Islet of Langerhans (tissue), 1 donor: ENCODE data around the gene CELSR3.

ENCODE experiments used
- FAIRE-seq: peaks from one replicate; lab custom pipeline; 2011; peaks lifted over from hg19 to GRCh38; lab: Jason Lieb, UNC

Gene CELSR3, protein sequence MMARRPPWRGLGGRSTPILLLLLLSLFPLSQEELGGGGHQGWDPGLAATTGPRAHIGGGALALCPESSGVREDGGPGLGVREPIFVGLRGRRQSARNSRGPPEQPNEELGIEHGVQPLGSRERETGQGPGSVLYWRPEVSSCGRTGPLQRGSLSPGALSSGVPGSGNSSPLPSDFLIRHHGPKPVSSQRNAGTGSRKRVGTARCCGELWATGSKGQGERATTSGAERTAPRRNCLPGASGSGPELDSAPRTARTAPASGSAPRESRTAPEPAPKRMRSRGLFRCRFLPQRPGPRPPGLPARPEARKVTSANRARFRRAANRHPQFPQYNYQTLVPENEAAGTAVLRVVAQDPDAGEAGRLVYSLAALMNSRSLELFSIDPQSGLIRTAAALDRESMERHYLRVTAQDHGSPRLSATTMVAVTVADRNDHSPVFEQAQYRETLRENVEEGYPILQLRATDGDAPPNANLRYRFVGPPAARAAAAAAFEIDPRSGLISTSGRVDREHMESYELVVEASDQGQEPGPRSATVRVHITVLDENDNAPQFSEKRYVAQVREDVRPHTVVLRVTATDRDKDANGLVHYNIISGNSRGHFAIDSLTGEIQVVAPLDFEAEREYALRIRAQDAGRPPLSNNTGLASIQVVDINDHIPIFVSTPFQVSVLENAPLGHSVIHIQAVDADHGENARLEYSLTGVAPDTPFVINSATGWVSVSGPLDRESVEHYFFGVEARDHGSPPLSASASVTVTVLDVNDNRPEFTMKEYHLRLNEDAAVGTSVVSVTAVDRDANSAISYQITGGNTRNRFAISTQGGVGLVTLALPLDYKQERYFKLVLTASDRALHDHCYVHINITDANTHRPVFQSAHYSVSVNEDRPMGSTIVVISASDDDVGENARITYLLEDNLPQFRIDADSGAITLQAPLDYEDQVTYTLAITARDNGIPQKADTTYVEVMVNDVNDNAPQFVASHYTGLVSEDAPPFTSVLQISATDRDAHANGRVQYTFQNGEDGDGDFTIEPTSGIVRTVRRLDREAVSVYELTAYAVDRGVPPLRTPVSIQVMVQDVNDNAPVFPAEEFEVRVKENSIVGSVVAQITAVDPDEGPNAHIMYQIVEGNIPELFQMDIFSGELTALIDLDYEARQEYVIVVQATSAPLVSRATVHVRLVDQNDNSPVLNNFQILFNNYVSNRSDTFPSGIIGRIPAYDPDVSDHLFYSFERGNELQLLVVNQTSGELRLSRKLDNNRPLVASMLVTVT (N-terminal part only)

GRCh38 chr3:48662753-48663488 is at the start of gene CELSR3:
CELSR3 (minus strand) TSS chr3:48662886; CDS start chr3:48662634, 252 bp downstream.
- peak; percentile 92 for FAIRE-seq

GRCh38 chr3:48711727-48712126 is 49.0 kb upstream of the CELSR3 start:
- FAIRE-seq: no peak

DNA sequence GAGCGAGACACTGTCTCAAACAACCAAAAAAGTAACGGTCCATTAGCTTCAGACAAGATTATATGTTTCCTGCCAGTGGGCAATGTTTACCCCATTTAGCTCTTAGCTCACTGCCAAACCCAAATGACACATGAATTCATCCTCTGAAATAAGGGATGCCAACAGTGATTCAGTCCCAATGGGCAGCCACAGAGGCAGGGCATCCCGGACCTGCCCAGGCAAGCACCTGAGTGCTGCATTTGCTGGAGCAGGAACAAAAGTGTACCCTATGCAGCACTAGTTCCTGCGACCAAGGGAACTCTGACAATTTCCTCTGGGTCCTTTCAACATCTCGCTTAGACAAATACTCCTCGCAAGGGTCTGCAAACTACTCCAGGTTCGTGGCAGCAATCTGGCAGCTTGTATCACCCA is 46.4 kb upstream of the CELSR3 start:
- FAIRE-seq: no peak

GRCh38 chr3:48708481-48708889 is 45.8 kb upstream of the CELSR3 start:
- no peak for FAIRE-seq

DNA sequence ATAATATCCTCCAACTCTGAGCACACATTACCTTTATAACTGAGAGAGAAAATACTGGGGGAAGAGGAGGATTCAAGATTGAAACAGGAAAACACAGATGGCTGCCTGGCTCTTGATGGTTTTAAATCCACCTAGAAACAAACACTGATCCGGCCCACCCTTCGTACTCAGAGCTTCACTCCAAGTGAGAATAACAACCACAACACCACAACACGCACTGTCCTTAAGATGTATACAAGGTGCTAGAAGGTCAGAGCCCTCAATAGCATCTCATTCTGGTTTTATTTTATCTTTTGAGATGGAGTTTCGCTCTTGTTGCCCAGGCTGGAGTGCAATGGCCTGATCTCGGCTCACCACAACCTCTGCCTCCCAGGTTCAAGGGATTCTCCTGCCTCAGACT is 44.5 kb upstream of the CELSR3 start:
- FAIRE-seq: no peak

- no peak for FAIRE-seq
Observed at GRCh38 chr3:48702320-48702920, 39.7 kb upstream of the CELSR3 start.

DNA sequence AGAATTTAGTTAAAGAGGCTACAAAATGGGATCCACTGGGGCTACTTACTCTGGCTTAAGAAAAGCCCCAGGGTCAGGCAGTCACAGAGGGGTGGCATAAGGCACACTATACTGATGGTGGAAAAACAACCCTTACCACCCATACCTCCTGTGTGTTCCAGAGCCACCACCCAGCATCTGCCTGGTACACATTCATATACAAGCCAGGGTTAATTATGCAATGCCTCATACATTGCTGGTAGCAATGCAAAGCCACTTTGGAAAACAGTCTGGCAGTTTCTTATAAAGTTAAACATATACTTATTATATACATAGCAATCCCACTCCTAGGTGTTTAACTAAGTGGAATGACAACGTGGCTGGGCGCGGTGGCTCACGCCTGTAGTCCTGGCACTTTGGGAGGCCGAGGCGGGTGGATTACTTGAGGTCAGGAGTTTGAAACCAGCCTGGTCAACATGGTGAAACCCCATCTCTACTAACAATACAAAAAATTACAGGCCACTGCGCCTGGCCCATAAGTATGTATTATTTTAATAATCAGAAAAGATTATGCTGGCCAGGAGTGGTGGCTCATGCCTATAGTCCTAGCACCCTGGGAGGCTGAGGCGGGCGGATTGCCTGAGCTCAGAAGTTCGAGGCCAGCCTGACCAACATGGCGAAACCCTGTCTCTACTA is 38.2 kb upstream of the CELSR3 start:
- FAIRE-seq: no peak

- no peak for FAIRE-seq
Observed at GRCh38 chr3:48698891-48699290, 36.2 kb upstream of the CELSR3 start.

- FAIRE-seq: no peak
Observed at GRCh38 chr3:48697952-48698351, 35.3 kb upstream of the CELSR3 start.

DNA sequence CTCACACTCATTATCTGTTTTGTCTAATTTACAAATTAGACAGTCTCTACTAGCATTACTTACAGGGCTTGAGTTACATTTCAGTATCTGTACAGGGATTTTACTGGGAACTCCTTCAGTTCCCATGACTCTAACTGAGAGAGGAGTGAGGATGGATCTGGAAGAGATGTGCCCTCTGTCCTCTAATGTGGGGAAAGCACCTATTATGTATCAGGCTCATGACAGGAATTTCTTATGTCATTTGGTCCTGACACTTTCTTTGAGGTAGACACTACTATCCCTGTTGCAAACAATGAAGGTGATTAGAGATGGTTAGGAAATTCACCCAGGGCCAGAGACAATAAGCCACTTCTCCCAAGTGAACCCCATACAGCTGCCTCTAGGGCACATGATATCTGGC is 33.9 kb upstream of the CELSR3 start:
- no peak for FAIRE-seq

- FAIRE-seq: no peak
Observed at GRCh38 chr3:48696156-48696555, 33.5 kb upstream of the CELSR3 start.

- no peak for FAIRE-seq
Observed at GRCh38 chr3:48695393-48695753, 32.7 kb upstream of the CELSR3 start.

- FAIRE-seq: no peak
Observed at GRCh38 chr3:48694610-48695392, 32.1 kb upstream of the CELSR3 start.

DNA sequence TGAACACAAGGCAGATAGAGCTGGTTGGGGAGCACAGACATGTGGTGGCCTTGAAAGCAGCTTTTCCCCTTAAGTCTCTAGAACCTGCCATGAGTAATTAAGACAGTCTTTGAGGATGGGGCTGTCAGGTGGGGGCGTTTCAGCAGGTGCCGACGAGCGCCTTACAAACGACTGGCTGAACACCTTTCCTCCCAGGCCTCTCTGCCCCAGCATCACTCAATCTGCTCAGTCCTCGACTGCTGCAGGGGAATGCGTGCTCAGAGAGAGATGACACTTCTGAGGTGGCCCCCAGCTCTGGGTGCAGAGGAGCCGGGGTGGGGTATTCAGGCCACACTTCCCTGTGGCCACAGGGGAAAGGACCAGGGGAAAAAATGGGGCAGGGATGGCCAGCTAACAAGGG is 31.1 kb upstream of the CELSR3 start:
- FAIRE-seq: no peak

GRCh38 chr3:48692551-48692950 is 29.9 kb upstream of the CELSR3 start:
- FAIRE-seq: no peak

DNA sequence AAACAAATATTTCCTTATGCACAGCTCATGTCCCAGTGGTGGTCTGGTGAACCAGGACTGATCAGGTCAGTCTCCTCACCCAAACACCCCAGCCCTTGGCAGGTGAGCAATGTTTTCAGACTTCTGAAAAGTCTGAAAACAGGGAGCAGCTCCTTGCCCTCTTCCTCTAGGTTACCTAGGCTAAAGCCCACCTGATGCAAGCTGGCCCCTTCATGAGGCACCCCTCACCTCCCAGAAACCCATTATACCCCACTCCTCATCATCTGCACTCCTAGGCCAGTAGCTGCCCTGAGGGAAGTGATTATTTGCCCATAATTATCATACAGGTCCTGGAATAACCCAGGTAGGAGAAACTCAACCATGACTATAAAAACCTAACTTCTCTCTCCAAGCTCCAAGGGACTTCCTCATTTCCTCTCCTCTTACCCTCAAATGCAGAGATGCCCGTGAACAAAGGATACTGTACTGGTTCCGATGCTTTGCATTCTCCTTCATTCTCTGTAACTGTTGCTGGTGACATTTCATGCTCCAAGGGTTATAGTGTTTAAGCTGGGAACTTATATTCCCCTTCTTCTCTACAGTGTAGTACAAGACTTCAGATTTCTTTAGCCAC is 28.3 kb upstream of the CELSR3 start:
- FAIRE-seq: no peak

- FAIRE-seq: no peak
Observed at GRCh38 chr3:48689384-48689783, 26.7 kb upstream of the CELSR3 start.

DNA sequence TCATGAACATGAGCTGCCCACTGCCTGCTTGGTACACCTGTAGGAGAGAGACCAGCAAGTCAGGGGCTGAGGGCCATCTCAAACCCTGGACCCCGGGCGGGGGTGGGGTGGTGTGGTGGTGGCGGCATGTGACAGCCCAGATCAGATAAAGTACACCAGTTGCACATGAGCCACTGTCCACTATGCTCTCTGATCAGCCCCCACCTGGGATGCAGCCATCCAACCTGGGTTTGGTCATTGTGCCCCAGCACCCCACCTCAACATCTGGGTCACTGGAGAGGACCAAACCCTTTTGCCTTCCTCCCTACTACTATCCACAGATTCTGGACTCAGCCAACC is 26.0 kb upstream of the CELSR3 start:
- no peak for FAIRE-seq

DNA sequence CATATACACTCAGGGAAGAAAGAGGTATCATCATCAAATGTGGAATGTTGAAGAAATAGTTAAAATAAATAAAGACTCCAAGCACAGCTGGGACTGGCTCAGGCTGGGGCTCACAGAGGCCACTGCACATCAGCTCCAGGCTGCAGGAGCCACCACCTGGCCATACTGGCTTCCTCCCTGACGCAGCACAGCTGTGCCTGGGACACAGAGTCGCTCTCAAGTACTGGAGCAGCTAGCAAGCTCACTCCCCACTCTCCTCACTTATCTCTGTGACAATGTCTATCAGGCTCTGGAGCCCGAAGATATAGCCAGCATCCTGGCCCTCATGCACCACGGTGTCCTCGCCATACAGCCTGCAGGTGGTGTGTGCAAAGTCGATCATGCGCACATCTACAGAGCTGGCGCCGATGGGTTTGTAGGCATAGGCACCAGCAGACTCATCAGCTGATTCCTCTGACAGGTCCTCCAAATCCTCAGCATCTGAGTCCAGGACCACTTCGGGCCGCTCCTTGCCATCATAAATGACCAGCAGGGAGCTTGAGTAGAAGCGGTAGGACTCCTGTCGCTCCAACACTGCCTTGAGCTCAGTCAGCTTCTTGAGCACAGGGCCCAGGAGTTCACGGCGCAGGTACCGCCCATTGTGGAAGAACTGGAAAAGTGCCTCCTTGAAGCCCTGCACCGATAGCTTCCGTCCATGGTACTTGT is 25.5 kb upstream of the CELSR3 start:
- FAIRE-seq: no peak
